H9 (cell line): Measurements from ENCODE around the gene ATP5F1B. TPM values are rescaled to one million over a fixed set of nuclear protein-coding genes. Genes with fewer than 3 reads are reported as not detected.

Experiments
- DNase-seq: peaks from one replicate; pipeline ENCODE4 v3.0.0-alpha.2; 2017
- H2AFZ ChIP-seq: one replicate; pipeline ENCODE4 v1.6.1; 2013; ENCODE audit warnings: mild to moderate bottlenecking, low read length, control low read depth, moderate library complexity
- H2AK5ac ChIP-seq: 2 replicates; pipeline ENCODE4 v1.6.1; 2013; ENCODE audit warnings: low read length, control low read depth, mixed read lengths; ENCODE audit not compliant: insufficient read length
- H2BK120ac ChIP-seq: one replicate; pipeline ENCODE4 v1.6.1; 2013; ENCODE audit warnings: low read depth, mild to moderate bottlenecking, low read length, control low read depth, inconsistent platforms; ENCODE audit not compliant: poor library complexity, severe bottlenecking
- H2BK12ac ChIP-seq: 2 replicates; pipeline ENCODE4 v1.6.1; 2013; ENCODE audit warnings: low read length, control low read depth, mixed read lengths, low read depth; ENCODE audit not compliant: insufficient read length
- H2BK15ac ChIP-seq: 2 replicates; pipeline ENCODE4 v1.6.1; 2013; ENCODE audit warnings: low read depth, low read length, control low read depth
- H2BK20ac ChIP-seq: one replicate; pipeline ENCODE4 v1.6.1; 2013; ENCODE audit warnings: low read depth, mild to moderate bottlenecking, low read length, control low read depth, inconsistent platforms; ENCODE audit not compliant: poor library complexity, severe bottlenecking
- H2BK5ac ChIP-seq: 2 replicates; pipeline ENCODE4 v1.6.1; 2013; ENCODE audit warnings: low read length, control low read depth, mixed read lengths; ENCODE audit not compliant: insufficient read length
- H3K14ac ChIP-seq: 2 replicates; pipeline ENCODE4 v1.6.1; 2013; ENCODE audit warnings: low read length, control low read depth; ENCODE audit not compliant: insufficient read depth
- H3K18ac ChIP-seq: 2 replicates; pipeline ENCODE4 v1.6.1; 2013; ENCODE audit warnings: low read depth, mild to moderate bottlenecking, mixed read lengths, low read length, control low read depth; ENCODE audit not compliant: insufficient read length
- H3K23ac ChIP-seq: 2 replicates; pipeline ENCODE4 v1.6.1; 2013; ENCODE audit warnings: low read length, control low read depth, mixed read lengths, low read depth; ENCODE audit not compliant: insufficient read length
- H3K23me2 ChIP-seq: 2 replicates; pipeline ENCODE4 v1.6.1; 2013; ENCODE audit warnings: low read depth, mild to moderate bottlenecking, mixed read lengths, low read length, control low read depth; ENCODE audit not compliant: insufficient read length, poor library complexity, severe bottlenecking
- H3K27ac ChIP-seq: 2 replicates; pipeline ENCODE4 v1.5.1; 2013; ENCODE audit warnings: low read length, control low read depth, mixed read lengths, low read depth; ENCODE audit not compliant: insufficient read length
- H3K27me3 ChIP-seq: 2 replicates; pipeline ENCODE4 v1.6.1; 2013; ENCODE audit warnings: low read length, control low read depth, inconsistent platforms; ENCODE audit not compliant: insufficient read depth
- H3K4ac ChIP-seq: 2 replicates; pipeline ENCODE4 v1.6.1; 2013; ENCODE audit warnings: low read depth, mild to moderate bottlenecking, control low read depth, inconsistent platforms, low read length, moderate library complexity
- H3K4me1 ChIP-seq: 2 replicates; pipeline ENCODE4 v1.6.1; 2013; ENCODE audit warnings: low read length, control low read depth, inconsistent platforms; ENCODE audit not compliant: insufficient read depth
- H3K4me2 ChIP-seq: 2 replicates; pipeline ENCODE4 v1.6.1; 2013; ENCODE audit warnings: low read length, control low read depth, mixed read lengths; ENCODE audit not compliant: insufficient read length, insufficient read depth
- H3K56ac ChIP-seq: 2 replicates; pipeline ENCODE4 v1.6.1; 2013; ENCODE audit warnings: low read depth, mild to moderate bottlenecking, mixed read lengths, low read length, control low read depth; ENCODE audit not compliant: insufficient read length
- H3K79me1 ChIP-seq: 2 replicates; pipeline ENCODE4 v1.6.1; 2013; ENCODE audit warnings: low read depth, mild to moderate bottlenecking, moderate library complexity, low read length, control low read depth, inconsistent platforms; ENCODE audit not compliant: insufficient read depth, poor library complexity, severe bottlenecking
- H3K79me2 ChIP-seq: 2 replicates; pipeline ENCODE4 v1.6.1; 2013; ENCODE audit warnings: low read length, control low read depth, inconsistent platforms; ENCODE audit not compliant: insufficient read depth
- H3K9ac ChIP-seq: 2 replicates; pipeline ENCODE4 v1.6.1; 2013; ENCODE audit warnings: low read length, control low read depth, mixed read lengths; ENCODE audit not compliant: insufficient read length; ENCODE audit errors: extremely low read depth
- H3K9me3 ChIP-seq: one replicate; pipeline ENCODE4 v1.6.1; 2013; ENCODE audit warnings: low read depth, low read length, inconsistent platforms; ENCODE audit not compliant: control insufficient read depth
- H3T11ph ChIP-seq: one replicate; pipeline ENCODE4 v1.6.1; 2013; ENCODE audit warnings: mild to moderate bottlenecking, low read length, control low read depth, inconsistent platforms
- H4K20me1 ChIP-seq: one replicate; pipeline ENCODE4 v1.6.1; 2013; ENCODE audit not compliant: control insufficient read depth, insufficient read length, insufficient read depth
- H4K5ac ChIP-seq: 2 replicates; pipeline ENCODE4 v1.6.1; 2013; ENCODE audit warnings: low read depth, mild to moderate bottlenecking, mixed read lengths, low read length, control low read depth; ENCODE audit not compliant: insufficient read length
- H4K8ac ChIP-seq: replicated peaks from 2 replicates; pipeline ENCODE4 v1.6.1; 2013; ENCODE audit warnings: low read length, control low read depth, mixed read lengths, low read depth; ENCODE audit not compliant: insufficient read length
- H4K91ac ChIP-seq: 2 replicates; pipeline ENCODE4 v1.6.1; 2013; ENCODE audit warnings: low read depth, mild to moderate bottlenecking, moderate library complexity, mixed read lengths, low read length, control low read depth; ENCODE audit not compliant: insufficient read length
- H3K27ac Mint-ChIP-seq, 3 experiments: 2 replicates in 2 of 3; 3 replicates in 1 of 3; pipeline ENCODE4 v1.8.0; 2020 to 2021; ENCODE audit warnings: mixed read lengths in 3 of 3, mild to moderate bottlenecking in 1 of 3, moderate library complexity in 1 of 3
- H3K27me3 Mint-ChIP-seq: 2 replicates; pipeline ENCODE4 v1.8.0; 2021; ENCODE audit warnings: low read depth, mild to moderate bottlenecking, moderate library complexity, mixed read lengths
- H3K36me3 Mint-ChIP-seq, 3 experiments: 2 replicates in 2 of 3; 3 replicates in 1 of 3; pipeline ENCODE4 v1.8.0; 2020 to 2021; ENCODE audit warnings: low read depth in 3 of 3, mixed read lengths in 3 of 3; ENCODE audit not compliant: insufficient read depth in 1 of 3
- H3K4me1 Mint-ChIP-seq, 2 experiments: 2 replicates each; pipeline ENCODE4 v1.8.0; 2020; ENCODE audit warnings: mixed read lengths in 2 of 2
- H3K4me3 Mint-ChIP-seq, 2 experiments: 2 replicates in 1 of 2; 3 replicates in 1 of 2; pipeline ENCODE4 v1.8.0; 2020 to 2021; ENCODE audit warnings: mild to moderate bottlenecking in 2 of 2, mixed read lengths in 2 of 2, moderate library complexity in 1 of 2
- H3K9me3 Mint-ChIP-seq, 2 experiments: 2 replicates in 1 of 2; 3 replicates in 1 of 2; pipeline ENCODE4 v1.8.0; 2020; ENCODE audit warnings: mild to moderate bottlenecking in 2 of 2, mixed read lengths in 2 of 2, moderate library complexity in 1 of 2
- CTCF ChIP-seq: fragments of 200-600 bp; sonication (generic); conservative IDR thresholded peaks from 3 replicates; pipeline ENCODE4 v1.8.0; 2021; ENCODE audit warnings: antibody characterized with exemption, mild to moderate bottlenecking
- WGBS: extraction: QIAGEN DNeasy Blood & Tissue Kit; methylation state at CpG from one replicate; pipeline ENCODE4 v1.1.7; 2013; ENCODE audit warnings: missing lambda C conversion rate, low lambda C conversion rate, mixed read lengths; ENCODE audit not compliant: insufficient read length; ENCODE audit errors: extremely low coverage; 5-methylcytosine and 5-hydroxymethylcytosine counted together
- total RNA-seq: library from RNA; stranded (reverse); gene quantifications from 2 replicates; pipeline ENCODE4 v1.2.1, GENCODE V29; 2021

The ATP5F1B gene
- total RNA-seq, 1 experiment from 2014 or later: 927 TPM

- no peak overlapping the region for H2BK120ac ChIP-seq
- H2BK20ac ChIP-seq: no peak overlapping the region
- H3K36me3 Mint-ChIP-seq: peaks cover 0 to 11% (median 2%) of the 10 kb centered on the region in 3 experiments; a peak in 3 of 7 replicates
- no peak overlapping the region for H3K18ac ChIP-seq
- TF ChIP-seq CTCF: peak; percentile 68
- WGBS: no CpG with 5 or more reads among the region's 3 CpGs
- H3K9me3 Mint-ChIP-seq: no peaks in the 10 kb centered on the region
- H3K27me3 Mint-ChIP-seq: no peaks in the 10 kb centered on the region
- no peak overlapping the region for H3K23ac ChIP-seq
- H3K79me2 ChIP-seq: no peaks in the 10 kb centered on the region
- H3K4me1 ChIP-seq: peaks cover 12% of the 10 kb centered on the region; the same call in 1 of the 2 replicates
- no peaks in the 10 kb centered on the region for H3K23me2 ChIP-seq
- peaks cover 3% of the 10 kb centered on the region for H4K20me1 ChIP-seq
- H3K79me1 ChIP-seq: no peaks in the 10 kb centered on the region
- H3T11ph ChIP-seq: no peak overlapping the region
- peak overlapping the region; percentile 45 to 92 (median 71); a peak in 5 of 7 replicates for H3K27ac Mint-ChIP-seq
- H2BK12ac ChIP-seq: no peak overlapping the region
- H3K14ac ChIP-seq: no peak overlapping the region
- no peak overlapping the region for H4K91ac ChIP-seq
- peaks cover 29 to 38% of the 10 kb centered on the region in 2 experiments for H3K4me1 Mint-ChIP-seq
- no peak overlapping the region for H4K8ac ChIP-seq
- DNase-seq: peak; percentile 67
- no peak overlapping the region for H2BK5ac ChIP-seq
- no peak overlapping the region for H3K56ac ChIP-seq
- no peak overlapping the region for H2BK15ac ChIP-seq
- no peak overlapping the region for H2AFZ ChIP-seq
- no peak overlapping the region for H3K4me3 Mint-ChIP-seq
- no peak overlapping the region for H2AK5ac ChIP-seq
- no peaks in the 10 kb centered on the region for H3K27me3 ChIP-seq
- no peak overlapping the region for H3K9ac ChIP-seq
- H3K4ac ChIP-seq: no peak overlapping the region
- no peak overlapping the region for H4K5ac ChIP-seq
- no peak overlapping the region for H3K4me2 ChIP-seq
- H3K27ac ChIP-seq: no peak overlapping the region
- H3K9me3 ChIP-seq: no peaks in the 10 kb centered on the region
Observed at GRCh38 chr12:56590237-56590830, 55.5 kb downstream of the ATP5F1B start.
